ENCODE results near the gene FBXW5.

The FBXW5 gene

GRCh38 chr9:136931611-136932130 is 12.9 kb downstream of the FBXW5 start:
- DNase-seq: no peak

- DNase-seq: no peak
Measured at GRCh38 chr9:136930014-136930413, 14.5 kb downstream of the FBXW5 start.

- no peak for DNase-seq
Measured at GRCh38 chr9:136928591-136928990, 15.9 kb downstream of the FBXW5 start.

GRCh38 chr9:136927343-136928271 is 16.9 kb downstream of the FBXW5 start:
- DNase-seq: no peak

GRCh38 chr9:136926749-136927148 is 17.8 kb downstream of the FBXW5 start:
- no peak for DNase-seq

DNA sequence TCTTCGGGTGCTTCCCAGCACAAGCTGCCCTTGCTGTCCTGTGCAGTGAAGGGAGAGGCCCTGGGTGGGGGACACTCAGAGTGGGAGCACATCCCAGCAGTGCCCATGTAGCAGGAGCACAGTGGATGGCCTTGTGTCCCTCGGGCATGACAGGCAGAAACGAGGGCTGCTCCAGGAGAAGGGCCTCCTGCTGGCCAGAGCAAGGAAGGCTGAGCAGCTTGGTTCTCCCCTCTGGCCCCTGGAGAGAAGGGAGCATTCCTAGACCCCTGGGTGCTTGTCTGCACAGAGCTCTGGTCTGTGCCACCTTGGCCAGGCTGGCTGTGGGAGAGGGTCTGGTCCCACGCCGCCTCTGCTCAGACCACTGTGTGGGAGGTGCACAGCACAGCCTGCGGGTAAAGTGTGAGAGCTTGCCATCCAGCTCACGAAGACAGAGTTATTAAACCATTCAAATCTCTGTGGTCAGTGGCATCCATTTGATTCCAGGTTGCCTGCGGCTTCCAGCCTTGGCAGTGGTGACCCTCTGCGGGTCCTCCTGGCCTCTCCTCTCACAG is 18.3 kb downstream of the FBXW5 start:
- no peak for DNase-seq

DNA sequence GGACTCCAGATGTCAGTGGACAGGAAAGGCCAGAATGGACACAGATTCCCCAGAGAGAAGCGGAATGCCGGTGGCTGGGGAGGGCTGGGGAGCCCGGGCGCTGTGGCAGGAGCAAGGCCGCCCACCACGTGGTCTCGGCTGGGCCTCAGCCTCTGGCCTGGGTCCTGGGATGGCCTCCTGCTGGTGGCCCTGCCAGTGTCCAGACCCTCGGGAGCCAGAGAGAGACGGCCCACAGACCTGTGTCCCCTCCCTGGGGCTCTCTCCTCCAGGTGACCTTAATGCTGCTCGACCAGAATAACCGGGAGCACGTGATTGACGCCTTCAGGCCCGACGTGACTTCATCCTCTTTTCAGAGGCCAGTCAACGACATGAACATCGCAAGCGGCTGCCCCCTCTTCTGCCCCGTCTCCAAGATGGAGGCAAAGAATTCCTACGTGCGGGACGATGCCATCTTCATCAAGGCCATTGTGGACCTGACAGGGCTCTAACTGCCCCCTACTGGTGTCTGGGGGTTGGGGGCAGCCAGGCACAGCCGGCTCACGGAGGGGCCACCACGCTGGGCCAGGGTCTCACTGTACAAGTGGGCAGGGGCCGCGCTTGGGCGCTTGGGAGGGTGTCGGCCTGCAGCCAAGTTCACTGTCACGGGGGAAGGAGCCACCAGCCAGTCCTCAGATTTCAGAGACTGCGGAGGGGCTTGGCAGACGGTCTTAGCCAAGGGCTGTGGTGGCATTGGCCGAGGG is 19.0 kb downstream of the FBXW5 start:
- no peak for DNase-seq

GRCh38 chr9:136923881-136924280 is 20.7 kb downstream of the FBXW5 start:
- no peak for DNase-seq

- DNase-seq: no peak
Measured at GRCh38 chr9:136922540-136922939, 22.0 kb downstream of the FBXW5 start.

- no peak for DNase-seq
Measured at GRCh38 chr9:136921718-136922117, 22.8 kb downstream of the FBXW5 start.

DNA sequence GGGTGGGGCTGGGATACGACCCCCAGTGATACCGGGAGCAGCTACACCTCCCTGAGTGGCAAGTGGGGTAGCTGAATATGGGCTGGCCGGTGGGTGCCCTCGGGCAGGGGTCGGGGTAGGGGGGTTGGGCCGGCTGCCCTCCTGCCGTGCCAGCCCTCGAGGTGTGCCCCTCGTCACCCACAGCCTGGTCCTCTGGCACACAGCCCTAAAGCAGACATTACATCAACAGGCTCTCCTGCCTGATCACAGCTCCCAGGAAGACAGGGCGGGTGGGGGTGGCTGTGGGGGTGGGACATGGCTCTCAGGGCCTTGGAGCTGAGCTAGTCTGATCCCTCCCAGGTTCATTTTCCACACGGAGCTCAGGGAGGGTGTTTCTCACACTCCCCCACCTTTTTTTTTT is 23.2 kb downstream of the FBXW5 start:
- DNase-seq: no peak

DNA sequence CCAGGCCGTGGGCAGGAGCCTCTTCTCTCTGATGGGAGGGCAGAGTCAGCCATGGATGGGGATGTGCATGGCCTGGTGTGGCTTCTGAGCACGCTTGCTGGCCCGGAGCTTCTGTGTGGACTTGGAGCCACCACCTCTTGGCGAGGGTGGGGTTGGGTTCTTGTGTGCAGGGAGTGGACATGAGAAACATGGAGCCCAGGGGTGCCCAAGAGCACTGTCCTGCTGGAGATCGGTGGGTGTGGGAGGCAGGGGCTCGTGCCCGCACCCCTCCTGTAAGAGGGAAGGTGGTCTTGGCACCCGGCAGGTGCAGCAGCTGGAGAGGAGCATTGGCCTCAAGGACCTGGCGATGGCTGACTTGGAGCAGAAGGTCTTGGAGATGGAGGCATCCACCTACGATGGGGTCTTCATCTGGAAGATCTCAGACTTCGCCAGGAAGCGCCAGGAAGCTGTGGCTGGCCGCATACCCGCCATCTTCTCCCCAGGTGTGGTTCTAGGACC is 23.8 kb downstream of the FBXW5 start:
- no peak for DNase-seq

DNA sequence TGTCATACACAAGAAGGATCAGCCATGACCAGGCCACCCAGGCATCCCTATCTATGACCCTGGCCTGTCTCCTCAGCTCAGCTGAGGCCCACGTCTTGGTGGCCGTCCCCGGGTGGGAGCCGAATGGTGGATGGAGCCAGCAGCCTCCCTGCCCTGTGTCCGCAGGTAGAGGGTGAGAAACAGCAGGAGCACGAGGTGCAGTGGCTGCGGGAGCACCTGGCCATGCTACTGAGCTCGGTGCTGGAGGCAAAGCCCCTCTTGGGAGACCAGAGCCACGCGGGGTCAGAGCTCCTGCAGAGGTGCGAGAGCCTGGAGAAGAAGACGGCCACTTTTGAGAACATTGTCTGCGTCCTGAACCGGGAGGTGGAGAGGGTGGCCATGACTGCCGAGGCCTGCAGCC is 24.5 kb downstream of the FBXW5 start:
- no peak for DNase-seq

DNA sequence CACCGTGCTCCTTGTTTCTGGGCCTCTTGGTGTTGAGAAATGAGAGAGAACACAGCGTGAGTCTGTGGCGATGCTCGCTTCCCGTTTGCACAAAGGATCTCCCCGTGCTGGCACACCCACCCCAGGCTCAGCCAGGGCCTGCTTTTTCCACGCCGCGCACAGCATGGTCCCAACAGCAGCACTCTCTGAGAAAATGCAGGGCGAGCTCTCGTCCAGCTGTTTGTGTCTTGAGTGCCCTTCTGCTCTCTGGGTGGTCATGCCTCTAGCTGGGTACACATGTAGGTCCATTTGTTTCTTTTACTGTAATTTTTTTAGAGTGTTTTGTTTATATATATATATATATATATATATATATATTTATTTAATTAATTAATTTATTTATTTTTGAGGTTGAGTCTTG is 26.6 kb downstream of the FBXW5 start:
- DNase-seq: no peak

DNA sequence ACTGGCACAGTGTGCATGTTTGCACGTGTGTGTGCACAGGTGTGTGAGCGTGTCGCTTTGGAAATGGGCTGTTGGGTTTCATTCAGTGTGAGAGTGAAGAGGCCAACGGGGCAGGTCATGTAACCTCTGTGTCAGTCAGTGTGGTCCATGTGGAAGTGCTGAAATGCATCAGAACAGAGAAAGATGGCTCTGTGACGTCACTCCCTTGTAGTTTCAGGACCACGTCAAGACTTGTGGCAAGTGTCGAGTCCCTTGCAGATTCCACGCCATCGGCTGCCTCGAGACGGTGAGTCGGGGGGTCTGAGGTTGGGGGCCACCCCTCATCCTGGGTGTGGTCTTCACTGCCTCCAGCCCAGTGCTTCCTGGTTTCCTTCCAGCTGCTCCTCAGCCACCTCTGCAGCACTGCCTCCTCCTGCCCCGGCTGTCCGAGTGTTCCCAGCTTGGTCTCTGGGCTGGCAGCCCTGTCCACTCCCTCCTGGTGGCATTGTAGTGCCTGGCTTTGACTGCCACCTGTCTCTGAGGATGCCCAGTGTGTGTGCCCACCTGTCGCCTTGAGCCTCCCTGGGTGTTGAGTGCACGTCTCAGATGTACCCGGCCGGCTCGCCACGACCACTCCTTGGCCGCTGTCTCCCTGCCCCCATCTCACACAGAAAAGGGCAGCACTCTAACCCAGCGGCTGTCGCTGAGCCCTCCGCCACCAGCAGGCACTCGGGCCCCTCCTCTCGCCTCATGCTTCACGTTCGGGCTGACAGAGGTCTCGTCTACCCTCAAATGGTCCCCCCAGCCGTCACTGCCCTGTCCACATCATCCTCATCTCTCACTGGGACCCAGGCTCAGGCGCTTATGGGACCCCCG is 28.0 kb downstream of the FBXW5 start:
- no peak for DNase-seq

GRCh38 chr9:136915632-136916329 is 28.8 kb downstream of the FBXW5 start:
- no peak for DNase-seq

- no peak for DNase-seq
Measured at GRCh38 chr9:136913701-136914438, 30.7 kb downstream of the FBXW5 start.

GRCh38 chr9:136910901-136911245 is 33.7 kb downstream of the FBXW5 start:
- no peak for DNase-seq

- DNase-seq: no peak
Measured at GRCh38 chr9:136910197-136910900, 34.2 kb downstream of the FBXW5 start.

All from CD4-positive, alpha-beta T cell treated with Interleukin-4 for 1 hour (primary cell).